Stimulated activated CD4-positive, alpha-beta T cell treated with anti-CD3 and anti-CD28 coated beads, TNF-alpha, amount 100 ng/mL, for 4 hours (primary cell): Measurements from ENCODE around the gene CCDC177.

ENCODE experiments used
- DNase-seq, 3 experiments: peaks; one replicate each; pipeline ENCODE4 v3.0.0-alpha.2; 2020; ENCODE audit warnings: low read depth in 3 of 3

Gene CCDC177

DNA sequence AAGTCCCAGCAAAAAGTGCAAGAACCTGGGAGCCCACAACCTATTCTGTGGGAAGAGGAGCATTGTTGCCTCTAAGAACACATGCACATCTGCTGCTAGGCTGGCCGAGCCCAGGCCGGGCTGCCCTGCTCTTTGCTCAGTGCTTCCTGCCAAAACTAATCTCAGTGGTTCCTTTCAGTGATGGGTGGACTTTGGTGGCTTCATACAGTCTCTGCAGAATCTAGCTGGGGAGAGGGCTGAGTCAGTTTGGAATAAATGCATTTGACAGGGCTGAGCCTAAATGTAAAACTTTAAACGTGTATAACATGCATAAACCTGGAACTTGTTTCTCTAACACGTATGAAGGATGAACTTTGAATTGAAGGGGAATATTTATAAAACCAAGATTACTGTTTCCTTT, 44.6 kb downstream of the CCDC177 start:
- no peak for DNase-seq

DNA sequence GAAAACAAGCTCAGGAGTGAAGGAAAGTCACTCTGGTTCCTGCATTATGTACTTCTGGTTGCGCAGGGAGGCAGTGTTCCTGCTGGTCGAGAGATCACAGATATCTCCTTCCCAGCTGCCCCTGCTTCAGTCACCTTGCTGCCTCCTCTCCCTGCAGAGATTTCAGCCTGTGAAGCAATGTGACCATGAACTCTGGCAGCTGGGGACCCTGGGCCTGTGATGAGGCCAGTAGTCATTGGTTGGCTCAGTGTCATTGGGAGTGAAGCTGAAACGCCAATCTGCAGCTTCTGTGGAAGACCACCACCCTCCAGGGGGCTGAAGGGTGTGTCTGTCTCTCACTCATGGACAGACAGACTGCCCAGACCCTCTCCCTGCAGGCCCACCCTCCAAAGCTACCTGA, 45.1 kb downstream of the CCDC177 start:
- no peak for DNase-seq

DNA sequence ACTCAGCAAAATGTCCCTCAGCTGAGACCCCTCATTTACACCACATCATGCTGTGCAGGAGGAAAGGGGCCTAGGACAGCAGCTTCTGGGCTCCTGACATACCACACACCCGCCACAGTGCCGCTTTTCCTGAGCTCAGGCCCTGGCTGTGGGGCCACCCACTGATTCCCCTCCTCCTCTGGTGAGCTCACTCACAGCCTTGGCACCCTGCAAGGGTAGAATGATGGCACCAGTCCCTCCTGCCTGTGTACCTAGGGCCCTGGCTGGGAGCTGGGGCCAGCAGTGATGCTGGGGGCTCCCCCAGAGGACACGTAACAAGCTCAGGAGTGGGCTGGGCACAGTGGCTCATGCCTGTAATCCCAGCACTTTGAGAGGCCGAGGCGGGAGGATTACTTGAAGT, 45.7 kb downstream of the CCDC177 start:
- DNase-seq = no peak

DNA sequence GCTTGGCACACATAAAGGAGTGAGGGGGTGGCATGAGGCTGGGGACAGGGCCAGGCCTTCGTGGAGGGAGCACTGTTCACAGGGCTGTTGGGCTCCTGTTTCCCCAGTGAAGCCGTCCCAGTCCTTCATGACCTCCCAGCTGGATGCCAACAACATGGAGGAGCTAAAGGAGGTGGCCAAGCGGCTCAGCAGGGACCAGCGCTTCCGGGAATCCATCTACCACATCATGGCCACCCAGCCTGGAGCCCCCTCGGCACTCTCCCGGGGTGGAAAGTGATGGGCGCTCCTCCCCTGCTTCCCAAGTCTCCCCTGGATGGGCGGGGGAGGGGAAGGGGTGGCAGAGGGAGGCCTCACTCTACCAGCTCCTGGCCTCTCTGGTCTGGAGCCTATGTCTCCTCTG, 46.5 kb downstream of the CCDC177 start:
- no peak for DNase-seq

DNA sequence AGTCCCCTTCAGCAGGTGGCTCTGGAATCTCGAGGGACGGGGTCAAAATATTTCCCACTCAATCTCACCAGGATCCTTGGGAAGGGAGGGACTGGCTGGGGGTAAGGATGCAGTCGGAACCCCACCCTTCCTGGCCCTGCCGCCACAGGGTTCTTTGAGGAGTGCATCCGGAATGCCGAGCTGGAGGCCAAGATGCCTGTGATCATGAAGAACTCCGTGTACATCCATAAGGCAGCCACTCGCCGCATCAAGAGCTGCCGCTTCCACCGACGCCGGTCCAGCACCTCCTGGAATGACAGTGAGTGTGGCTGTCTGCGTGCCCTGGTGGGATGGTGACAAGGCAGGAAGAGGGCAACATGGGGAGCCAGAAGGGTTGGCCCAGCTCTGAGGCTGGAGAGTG, 47.0 kb downstream of the CCDC177 start:
- DNase-seq = no peak

DNA sequence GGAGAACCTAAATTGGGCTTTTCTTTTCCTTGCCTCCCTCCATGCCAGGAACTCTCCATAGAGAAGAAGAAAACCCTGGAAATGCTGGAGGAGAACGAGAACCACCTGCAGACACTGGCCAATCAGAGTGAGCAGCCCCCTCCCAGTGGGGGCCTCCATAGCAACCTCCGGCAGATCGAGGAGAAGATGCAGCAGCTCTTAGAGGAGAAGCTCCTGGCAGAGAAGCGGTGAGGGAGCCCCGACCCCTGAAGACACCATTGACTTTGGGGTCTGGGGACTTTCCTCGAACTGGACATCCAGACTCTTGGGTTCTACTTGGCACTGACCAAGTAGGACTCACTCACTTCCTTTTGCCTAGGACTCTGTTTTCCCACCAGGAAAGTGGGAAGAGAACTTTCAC, 48.8 kb downstream of the CCDC177 start:
- DNase-seq = no peak

DNA sequence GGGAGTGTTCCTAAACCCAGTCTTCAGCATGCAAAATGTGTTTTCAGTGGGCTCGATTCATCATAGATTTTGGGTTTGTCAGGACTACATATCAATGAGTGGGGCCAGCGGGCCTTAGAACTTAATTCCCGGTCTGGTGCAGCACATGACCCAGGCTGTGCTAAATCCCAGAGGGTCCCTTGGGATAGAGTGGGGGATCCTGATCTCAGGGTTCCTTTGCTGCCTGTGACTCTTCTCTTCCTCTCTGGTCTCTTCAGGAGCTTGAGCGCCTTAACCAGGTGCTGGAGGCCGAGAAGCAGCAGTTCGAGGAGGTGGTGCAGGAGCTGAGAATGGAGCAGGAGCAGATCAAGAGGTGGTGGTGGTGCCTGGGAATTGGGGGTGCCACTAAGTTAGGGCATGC, 52.6 kb downstream of the CCDC177 start:
- no peak for DNase-seq
